Measurements from ENCODE around the gene ST8SIA4.

DNA sequence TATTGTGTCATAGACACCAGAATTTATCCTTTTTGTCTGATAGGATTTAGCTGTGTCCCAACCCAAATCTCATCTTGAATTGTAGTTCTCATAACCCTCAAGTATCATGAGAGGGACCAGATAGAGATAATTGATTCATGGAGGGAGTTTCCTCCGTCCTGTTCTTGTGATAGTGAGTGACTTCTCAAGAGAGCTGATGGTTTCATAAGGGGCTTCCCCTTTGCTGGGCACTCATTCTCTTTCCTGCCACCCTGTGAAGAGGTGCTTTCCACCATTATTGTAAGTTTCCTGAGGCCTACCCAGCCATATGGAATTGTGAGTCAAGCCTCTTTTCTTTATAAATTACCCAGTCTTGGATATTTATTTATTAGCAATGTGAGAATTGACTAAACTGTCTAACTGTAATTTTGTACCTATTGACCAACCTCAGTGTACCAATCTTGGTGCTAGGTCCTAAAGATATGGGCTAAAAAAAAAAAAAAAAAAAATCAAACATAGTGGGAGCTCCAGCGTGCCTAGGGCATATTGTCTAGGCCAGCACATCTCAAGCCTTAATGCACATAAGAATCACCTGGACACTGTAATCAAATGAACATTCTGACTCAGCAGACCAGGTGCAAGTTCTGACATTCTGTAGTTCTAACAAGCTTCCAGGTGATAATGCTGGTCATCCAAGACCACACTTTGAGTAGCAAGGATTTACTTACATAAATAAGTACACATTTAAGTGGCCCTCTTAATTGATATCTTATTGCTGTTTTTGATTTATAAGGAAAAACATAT lies 30.5 kb downstream of the ST8SIA4 start:
- TF ChIP-seq, protein P1, sequence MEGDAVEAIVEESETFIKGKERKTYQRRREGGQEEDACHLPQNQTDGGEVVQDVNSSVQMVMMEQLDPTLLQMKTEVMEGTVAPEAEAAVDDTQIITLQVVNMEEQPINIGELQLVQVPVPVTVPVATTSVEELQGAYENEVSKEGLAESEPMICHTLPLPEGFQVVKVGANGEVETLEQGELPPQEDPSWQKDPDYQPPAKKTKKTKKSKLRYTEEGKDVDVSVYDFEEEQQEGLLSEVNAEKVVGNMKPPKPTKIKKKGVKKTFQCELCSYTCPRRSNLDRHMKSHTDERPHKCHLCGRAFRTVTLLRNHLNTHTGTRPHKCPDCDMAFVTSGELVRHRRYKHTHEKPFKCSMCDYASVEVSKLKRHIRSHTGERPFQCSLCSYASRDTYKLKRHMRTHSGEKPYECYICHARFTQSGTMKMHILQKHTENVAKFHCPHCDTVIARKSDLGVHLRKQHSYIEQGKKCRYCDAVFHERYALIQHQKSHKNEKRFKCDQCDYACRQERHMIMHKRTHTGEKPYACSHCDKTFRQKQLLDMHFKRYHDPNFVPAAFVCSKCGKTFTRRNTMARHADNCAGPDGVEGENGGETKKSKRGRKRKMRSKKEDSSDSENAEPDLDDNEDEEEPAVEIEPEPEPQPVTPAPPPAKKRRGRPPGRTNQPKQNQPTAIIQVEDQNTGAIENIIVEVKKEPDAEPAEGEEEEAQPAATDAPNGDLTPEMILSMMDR (IDR thresholded peaks at IDR 0.05) = no peak
- TF ChIP-seq POLR2A (IDR thresholded peaks at IDR 0.05) = no peak
